Upper lobe of left lung (tissue), 4 donors: ENCODE data around the gene CHST5.

Source experiments
- EP300 ChIP-seq, 4 donors: sonication (generic); formaldehyde crosslinking; IDR thresholded peaks; one replicate each; pipeline ENCODE4 v1.5.1; 2017; ENCODE audit warnings: antibody characterized with exemption in 4 of 4, control low read depth in 2 of 4
- POLR2A ChIP-seq, 4 donors: fragments of 450-650 bp; IDR thresholded peaks; one replicate each; pipeline ENCODE4 v1.5.1; 2016 to 2017; ENCODE audit warnings: antibody characterized with exemption in 4 of 4, mild to moderate bottlenecking in 2 of 4
- POLR2AphosphoS5 ChIP-seq, 2 donors: sonication (generic); formaldehyde crosslinking; IDR thresholded peaks; one replicate each; pipeline ENCODE4 v1.5.1; 2017; ENCODE audit warnings: antibody characterized with exemption in 2 of 2
- TF ChIP-seq, protein P1 (sequence below), 6 experiments: fragments of 450-650 bp in 4 of 6; fragments of 200-600 bp in 2 of 6; sonication (generic) in 2 of 6; IDR thresholded peaks; one replicate each; pipeline ENCODE4 v1.5.1; 2016 to 2019; ENCODE audit warnings: antibody characterized with exemption in 6 of 6

GRCh38 chr16:75494661-75495075 lies 41.2 kb downstream of the CHST5 start:
- TF ChIP-seq, protein P1, sequence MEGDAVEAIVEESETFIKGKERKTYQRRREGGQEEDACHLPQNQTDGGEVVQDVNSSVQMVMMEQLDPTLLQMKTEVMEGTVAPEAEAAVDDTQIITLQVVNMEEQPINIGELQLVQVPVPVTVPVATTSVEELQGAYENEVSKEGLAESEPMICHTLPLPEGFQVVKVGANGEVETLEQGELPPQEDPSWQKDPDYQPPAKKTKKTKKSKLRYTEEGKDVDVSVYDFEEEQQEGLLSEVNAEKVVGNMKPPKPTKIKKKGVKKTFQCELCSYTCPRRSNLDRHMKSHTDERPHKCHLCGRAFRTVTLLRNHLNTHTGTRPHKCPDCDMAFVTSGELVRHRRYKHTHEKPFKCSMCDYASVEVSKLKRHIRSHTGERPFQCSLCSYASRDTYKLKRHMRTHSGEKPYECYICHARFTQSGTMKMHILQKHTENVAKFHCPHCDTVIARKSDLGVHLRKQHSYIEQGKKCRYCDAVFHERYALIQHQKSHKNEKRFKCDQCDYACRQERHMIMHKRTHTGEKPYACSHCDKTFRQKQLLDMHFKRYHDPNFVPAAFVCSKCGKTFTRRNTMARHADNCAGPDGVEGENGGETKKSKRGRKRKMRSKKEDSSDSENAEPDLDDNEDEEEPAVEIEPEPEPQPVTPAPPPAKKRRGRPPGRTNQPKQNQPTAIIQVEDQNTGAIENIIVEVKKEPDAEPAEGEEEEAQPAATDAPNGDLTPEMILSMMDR (IDR thresholded peaks at IDR 0.05), result no peak
- TF ChIP-seq EP300 (IDR thresholded peaks at IDR 0.05) (no peak), POLR2AphosphoS5 (IDR thresholded peaks at IDR 0.05) (no peak), POLR2A (IDR thresholded peaks at IDR 0.05) (no peak)
